ENCODE results near the gene BUD31.
"Not testable (repeated sequence)": the region's sequence is repeated elsewhere in the genome, so short reads cannot be mapped to it uniquely, and the experiment has no call there.

BUD31 gene

DNA sequence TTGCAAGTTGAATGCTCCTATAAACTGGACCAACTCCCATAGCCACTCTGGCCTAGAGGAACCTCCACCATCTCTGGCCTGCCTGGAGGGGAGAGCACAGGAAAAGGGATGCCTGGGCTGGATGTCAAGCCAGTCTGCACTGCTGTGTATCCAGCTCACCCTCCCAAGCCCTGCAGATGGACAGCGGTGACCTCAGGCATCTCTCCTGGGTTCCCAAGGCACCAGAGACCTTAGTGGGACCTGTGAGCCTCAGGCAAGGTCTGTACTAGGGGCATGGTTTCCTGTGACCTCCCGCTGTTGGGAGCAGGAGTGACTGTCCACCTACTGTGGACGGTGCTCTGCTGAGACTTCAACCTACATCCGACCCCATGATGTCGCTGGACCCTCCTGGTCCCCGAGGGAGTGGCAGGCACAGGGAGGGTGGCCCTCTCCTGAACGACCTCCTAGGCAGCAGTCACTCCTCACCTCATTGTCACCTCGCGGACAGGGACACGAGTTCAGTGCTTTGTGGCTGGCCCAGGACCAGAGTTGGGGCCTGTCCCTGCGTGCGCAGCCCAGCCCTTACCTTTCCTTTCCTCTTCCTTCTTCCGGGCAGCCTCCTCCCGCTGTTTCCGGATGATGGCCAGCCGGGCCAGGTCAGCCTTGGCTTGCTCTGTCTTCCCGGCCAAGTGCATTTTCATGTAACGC, 11.3 kb upstream of the BUD31 start:
- no peak overlapping the region for H3K4me3 ChIP-seq (ENCODE audit: low read depth, low read length)

DNA sequence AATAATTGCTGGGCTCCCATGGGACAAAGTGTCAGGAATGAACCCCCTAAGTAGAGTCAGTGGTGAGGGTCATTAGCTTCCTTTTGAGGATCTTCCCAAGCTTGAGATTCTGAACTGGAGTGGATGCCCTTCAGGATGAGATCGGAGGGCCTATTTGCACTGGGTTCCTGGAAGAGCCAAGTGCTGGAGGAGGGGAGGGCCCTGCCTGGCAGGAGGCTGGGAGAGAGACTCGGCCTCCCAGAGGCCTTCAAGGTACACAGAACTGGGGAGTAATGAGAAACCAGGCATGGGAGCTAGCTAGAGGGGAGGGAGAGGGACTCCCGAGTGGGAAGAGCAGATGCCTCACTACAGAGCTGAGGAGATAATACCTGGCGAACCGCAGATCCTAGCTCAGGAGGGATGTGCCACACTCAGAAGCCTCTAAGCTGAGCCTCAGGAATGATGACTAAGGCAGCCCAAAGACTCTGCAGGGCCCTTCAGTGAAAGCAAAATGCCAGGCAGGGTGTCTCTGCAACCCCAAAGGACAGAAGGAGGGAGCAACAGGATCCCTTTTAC, 9.8 kb upstream of the BUD31 start:
- no peak overlapping the region for H3K4me3 ChIP-seq (ENCODE audit: low read depth, low read length)

DNA sequence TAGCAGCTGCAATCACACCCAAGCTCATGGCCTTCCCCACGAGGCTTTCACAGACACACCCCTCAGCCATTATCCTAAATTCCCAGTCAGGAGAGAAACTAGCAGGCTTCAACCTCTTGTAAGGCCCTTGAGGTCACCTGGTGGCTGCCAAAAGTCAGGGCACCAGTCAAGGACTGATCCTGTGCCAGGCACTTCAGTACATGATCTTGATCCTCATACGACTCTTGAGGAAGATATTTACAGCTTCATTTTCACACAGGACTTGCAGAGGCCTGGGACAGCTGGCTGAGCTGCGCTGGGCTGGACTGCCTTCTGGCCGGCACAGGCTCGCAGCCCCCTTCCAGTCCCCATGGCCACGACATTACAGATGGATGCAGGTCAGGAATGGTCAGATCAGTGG, 9.2 kb upstream of the BUD31 start:
- H3K4me3 ChIP-seq (ENCODE audit: low read depth, low read length), result no peak overlapping the region

DNA sequence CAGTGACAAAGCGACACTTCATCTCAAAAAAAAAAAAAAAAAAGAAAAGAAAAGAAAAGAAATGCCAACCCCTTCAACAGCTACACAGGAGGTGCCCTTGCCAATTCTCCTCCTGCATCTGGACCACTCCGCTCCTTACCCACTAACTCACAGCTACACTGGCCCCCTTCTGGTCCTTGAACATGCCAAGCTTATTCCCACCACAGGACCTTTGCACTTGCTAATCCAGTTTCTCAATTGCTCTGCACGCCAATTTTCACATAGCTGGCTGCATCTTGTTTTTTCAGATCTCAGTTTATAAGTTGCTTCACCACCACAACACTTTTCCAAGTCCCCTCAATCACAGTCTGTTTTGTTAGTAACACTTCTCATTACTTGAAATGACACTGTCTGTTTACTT, 5.9 kb upstream of the BUD31 start:
- no peak overlapping the region for H3K4me3 ChIP-seq (ENCODE audit: low read depth, low read length)

DNA sequence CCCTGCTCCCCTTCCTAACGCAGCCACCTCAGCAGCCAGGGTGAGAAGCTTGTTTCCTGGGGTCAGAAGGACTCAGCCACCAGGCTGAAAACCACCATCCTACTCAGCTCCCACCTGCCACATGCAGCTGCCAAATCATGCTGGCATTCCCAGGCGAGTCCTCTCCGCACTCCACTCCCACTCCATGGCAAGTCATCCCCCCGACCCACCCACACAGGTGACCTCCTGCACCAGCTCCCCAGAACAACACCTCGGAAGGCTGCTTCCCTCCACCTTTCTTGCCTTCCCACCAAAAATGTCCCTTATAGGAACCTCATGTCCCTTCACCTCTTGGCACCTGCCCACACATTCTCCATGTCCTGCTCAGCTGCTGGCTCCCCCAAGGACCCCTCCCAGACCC, 5.0 kb upstream of the BUD31 start:
- H3K4me3 ChIP-seq (ENCODE audit: low read depth, low read length), result no peak overlapping the region

DNA sequence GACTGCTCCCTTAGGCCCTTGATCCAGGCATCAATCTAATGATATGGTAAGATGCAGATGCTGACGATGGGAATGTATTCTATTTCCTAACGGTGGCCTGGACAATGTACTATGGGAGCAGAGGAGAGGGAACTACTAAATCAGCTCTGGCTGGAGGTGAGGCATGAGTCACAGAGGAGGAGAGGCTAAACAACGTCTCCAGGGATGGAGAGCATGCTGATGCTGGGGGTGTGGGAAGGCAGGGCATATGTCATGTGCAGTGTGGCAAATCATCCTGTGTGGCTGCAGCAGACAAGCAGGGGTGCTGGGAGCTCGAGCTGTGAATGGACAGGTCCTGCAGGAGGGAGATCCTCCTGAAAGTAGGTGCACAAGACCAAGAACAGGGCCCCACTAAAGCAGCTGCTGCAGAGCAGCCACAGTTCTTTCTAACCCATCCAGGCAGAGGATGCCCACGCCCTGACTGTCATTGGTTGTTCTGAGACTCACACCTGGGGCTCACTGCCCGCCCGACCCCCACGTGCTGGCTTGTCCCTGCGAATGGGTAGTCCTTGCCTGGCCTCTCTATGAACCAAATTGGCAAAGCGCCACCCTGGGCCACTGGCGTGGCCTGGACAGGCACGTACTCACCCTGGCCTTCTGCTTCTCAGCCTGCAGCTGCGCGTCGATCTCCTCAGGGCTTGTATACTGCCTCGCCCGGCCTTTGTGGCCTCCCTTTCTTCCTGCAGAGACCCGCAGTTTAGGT, 4.4 kb upstream of the BUD31 start:
- no peak overlapping the region for H3K4me3 ChIP-seq (ENCODE audit: low read depth, low read length)

DNA sequence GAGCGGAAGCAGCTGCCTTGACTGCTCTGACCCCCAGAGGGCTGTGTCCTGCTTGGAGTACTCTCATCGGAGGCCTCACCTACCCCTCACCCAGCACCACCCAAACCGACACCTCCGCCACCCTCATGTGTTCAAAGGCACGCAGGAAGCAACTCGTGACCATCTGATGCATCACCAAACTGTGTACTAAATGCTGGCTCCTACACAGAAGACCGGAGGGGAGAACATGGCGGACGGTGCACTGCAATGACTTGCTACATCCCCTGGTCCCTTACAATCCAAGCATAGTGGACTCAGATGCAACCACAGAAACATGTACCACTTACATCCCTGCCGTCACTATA, 3.8 kb upstream of the BUD31 start:
- no peak overlapping the region for H3K4me3 ChIP-seq (ENCODE audit: low read depth, low read length)

DNA sequence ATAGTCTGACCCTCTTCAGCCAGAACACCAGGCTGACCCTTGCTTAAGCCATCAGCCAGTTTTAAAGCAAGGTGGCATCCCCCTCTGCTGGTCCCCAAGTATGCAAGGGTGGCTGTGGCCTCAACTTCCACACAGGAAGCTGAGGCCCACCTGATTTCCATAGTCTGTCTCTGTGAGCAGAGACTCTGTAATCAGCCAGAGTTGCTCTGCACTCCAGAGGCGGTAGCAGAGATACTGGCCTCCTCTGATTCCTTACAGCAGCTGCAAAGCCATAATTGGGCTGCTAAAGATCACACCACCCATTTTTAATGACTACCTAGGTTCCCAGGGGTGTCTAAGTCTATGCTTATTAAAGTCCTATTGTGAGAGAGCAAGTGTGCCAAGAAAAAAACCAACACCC, 2.2 kb upstream of the BUD31 start:
- no peak overlapping the region for H3K4me3 ChIP-seq (ENCODE audit: low read depth, low read length)

DNA sequence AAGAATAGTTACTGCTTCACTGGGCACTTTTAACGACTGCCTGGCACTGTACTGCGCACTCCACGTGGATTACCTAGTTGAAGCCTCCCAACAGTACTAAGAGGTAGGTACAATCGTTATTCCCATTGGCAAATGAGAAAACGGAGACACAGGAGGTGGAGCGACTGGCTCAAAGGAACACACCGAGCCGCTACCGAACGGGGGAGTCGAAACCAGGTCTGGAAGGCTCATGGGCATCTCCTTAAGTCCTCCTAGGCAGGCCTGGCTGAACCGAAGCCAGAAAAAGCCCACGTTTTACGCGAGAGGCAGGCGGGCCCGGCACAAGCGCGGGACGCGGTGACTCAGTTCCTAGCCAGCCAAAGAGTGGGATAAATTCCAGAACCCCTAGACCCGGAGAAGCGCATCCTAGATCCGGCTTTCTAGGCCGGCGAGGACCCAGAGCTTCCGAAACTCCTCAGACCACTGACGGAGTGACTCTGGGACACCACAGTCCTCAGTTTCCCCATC, 844 bp upstream of the BUD31 start:
- H3K4me3 ChIP-seq (ENCODE audit: low read depth, low read length), result peak overlapping the region; percentile 85

DNA sequence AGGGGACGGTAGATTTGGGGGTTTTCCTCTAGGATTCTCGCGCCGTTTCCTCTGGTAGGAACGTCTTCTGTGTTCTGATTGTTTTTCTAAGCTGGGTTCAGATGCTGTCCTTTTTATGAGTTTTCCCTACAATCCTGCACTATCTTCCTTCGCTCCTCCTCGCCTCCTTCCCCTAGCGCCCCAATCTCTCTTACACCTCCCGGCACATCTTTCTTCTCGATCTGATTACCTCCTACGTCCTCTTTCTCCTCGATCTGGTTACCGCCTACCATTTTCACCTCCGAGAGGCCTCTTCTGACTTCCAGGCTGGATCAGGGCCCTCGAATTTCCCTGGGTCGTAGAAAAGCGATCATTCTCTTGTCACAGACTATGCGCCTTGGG, 413 bp downstream of the BUD31 start:
- peak overlapping the region; percentile 85 for H3K4me3 ChIP-seq (ENCODE audit: low read depth, low read length)

DNA sequence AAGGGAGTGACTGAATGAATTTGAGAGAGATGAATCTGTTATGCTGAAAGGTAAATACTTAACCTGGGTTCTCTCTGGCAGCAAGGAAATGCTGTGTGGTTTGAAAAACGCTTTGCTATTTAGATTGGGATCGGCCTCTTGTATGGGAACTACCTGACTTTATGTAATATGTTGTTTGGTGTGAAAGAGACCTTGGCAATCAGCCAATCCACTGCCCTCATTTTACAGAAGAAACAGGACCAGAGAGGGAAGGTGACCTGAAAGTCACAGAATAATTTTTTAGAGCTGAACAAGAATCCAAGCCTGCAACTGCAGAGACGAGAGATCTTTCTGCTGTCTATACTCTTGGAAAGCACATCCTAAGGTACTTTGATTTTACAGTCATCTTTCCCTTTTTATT, 1.0 kb downstream of the BUD31 start:
- H3K4me3 ChIP-seq (ENCODE audit: low read depth, low read length), result peak overlapping the region; percentile 85

DNA sequence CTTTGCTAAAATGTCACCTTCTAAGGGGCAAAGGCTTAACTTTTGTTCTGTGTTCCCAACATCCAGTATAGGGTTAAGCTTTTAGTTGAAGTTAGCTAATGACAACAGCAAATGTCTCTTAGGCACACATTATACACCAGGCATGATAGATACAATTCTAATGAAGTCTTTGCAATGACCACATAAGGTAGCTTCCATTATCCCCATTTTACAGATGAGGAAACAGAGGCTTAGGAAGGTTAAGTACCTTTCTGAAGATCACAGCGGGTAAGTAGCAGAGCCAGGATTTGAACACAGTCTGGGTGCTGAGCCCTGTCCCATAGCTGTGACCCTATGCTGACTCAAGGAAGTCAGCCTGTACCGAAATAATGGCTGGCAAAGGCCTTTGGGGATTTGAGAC, 1.9 kb downstream of the BUD31 start:
- H3K4me3 ChIP-seq (ENCODE audit: low read depth, low read length), result no peak overlapping the region

DNA sequence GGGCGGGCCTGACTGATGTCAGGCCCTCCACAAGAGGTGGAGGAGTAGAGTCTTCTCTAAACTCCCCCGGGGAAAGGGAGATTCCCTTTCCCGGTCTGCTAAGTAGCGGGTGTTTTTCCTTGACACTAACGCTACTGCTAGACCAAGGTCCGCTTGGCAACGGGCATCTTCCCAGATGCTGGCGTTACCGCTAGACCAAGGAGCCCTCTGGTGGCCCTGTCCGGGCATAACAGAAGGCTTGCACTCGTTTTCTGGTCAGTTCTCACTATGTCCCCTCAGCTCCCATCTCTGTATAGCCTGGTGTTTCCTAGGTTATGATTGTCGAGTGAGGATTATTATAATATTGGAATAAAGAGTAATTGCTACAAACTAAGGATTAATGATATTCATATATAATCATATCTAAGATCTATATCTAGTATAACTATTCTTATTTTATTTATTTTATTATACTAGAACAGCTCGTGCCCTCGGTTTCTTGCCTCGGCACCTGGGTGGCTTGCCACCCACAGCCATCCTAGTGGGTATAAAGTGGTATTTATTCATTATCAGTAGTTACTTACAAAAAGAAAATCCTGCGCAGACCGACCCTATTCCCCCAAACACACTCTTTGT, 6.9 kb downstream of the BUD31 start:
- H3K4me3 ChIP-seq (ENCODE audit: low read depth, low read length), result not testable (repeated sequence)

DNA sequence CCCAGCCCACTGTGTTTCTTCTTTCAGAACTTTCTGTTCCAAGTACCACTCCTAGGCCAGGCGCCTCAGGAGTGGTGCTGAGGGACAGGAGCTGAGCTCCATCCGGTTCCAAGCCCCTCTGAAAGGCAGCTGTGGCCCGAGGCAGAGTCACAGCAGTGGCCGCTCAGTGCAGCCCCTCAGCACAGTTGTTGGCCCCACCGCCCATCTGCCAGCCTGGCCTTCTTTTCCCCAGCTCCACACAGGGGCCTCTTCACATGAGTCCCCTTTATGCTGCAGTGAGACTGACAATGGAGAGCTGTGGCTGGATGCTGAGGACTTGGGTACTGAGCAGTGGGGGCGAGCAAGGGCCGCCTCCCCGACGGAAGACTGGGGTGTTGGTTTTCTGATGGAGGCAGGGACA, 9.5 kb downstream of the BUD31 start:
- no peak overlapping the region for H3K4me3 ChIP-seq (ENCODE audit: low read depth, low read length)

DNA sequence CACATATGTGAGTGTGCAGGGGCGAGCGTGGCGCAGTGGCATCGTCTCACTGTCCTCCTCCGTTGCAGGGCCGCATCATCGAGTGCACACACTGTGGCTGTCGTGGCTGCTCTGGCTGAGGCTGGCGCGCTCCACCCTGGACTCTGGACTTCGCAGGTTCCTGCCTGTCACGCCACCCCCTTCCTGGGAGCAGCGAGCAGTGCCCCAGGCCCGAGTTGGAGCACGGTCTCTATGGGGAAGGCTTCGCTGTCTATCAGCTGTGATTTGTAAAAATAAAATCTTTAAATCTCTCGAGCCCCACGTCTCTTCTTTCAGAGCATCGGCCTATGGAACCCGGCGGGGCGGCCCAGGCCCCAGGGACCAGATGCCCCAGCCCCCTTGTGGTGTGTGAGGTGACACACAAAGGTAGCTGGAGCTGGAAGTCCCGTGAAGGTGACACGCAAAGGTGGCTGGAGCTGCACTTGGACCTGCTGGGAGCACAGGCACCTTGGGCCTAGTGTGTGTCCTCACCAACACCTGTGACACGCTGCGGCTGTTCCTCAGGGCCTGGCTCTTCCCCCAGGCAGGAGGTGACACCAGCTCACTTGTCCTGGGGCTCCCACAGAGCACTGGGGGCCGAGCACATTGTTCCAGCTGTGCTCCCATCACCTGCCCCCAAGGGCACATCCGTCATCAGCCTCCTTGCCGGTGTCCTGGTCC, 10.7 kb downstream of the BUD31 start:
- H3K4me3 ChIP-seq (ENCODE audit: low read depth, low read length), result no peak overlapping the region

DNA sequence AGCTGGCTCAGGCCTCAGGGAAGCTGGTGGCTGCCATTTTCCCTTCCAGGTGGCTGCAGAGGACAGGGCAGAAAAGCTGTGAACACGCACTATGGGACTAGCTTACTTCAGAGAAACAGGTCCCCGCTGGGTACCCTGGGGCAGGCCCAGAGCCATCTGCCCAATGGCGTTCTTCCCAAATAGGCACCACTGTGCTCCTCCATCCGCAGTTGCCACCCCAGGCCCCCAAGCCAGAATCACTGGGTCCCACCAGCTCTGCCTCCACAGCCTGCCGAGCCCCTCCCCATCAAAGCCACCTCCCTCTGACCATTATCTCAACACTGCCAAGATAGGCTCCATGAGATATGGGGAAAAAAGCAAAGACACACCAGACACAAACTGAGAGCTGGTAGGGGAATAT, 11.4 kb downstream of the BUD31 start:
- H3K4me3 ChIP-seq (ENCODE audit: low read depth, low read length), result no peak overlapping the region

DNA sequence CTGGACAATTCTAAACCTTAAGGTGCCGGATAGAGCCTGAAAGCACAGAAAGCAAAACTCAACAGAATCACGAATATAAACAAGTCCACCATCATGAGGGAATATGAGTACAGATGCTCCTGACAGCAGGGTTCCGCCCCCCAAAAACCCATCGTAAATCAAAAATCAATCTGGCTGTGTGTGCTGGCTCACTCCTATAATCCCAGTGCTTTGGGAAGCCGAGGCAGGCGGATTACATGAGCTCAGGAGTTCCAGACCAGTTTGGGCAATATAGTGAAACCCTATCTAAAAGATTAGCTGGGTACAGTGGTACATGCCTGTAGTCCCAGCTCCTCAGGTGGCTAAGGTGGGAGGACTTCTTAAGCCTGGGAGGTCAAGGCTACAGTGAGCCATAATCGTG, 12.2 kb downstream of the BUD31 start:
- H3K4me3 ChIP-seq (ENCODE audit: low read depth, low read length), result no peak overlapping the region

DNA sequence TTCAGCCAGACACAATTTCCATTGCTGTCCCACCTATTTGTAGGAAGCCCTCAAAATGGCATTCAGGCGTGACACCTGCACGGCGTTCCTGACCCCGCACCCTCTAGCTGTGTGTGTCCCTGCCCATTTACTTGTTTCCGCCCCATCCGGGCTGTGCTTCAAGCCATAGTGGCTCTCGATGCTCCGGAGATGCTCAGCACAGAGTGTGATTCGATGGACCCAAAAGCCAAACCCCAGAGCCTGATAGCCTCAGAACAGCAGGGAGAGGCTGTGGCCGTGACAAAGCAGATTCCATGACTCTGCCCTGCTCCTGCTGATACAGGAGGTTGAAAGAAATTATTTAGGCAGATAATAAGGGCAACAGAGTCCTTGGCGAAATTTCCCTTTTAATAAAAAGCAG, 13.4 kb downstream of the BUD31 start:
- no peak overlapping the region for H3K4me3 ChIP-seq (ENCODE audit: low read depth, low read length)

DNA sequence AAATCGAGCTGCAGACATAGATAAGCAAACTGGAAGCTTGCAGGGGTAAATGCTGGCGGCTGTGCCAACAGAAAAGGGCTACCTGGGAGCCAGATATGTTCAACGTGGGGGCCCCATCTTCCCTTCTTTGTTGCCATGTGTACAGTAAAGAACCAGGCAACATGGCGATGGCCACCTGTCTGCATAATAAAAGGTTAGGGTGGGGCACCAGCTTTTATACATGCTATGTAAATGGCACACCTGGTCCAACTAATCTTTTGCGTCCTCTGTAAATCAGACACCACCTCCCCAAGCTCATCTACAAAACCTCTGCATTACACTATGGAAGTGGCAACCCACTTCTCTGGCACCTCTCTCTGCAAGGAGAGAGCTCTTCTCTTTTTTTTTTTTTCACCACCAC, 13.9 kb downstream of the BUD31 start:
- no peak overlapping the region for H3K4me3 ChIP-seq (ENCODE audit: low read depth, low read length)

DNA sequence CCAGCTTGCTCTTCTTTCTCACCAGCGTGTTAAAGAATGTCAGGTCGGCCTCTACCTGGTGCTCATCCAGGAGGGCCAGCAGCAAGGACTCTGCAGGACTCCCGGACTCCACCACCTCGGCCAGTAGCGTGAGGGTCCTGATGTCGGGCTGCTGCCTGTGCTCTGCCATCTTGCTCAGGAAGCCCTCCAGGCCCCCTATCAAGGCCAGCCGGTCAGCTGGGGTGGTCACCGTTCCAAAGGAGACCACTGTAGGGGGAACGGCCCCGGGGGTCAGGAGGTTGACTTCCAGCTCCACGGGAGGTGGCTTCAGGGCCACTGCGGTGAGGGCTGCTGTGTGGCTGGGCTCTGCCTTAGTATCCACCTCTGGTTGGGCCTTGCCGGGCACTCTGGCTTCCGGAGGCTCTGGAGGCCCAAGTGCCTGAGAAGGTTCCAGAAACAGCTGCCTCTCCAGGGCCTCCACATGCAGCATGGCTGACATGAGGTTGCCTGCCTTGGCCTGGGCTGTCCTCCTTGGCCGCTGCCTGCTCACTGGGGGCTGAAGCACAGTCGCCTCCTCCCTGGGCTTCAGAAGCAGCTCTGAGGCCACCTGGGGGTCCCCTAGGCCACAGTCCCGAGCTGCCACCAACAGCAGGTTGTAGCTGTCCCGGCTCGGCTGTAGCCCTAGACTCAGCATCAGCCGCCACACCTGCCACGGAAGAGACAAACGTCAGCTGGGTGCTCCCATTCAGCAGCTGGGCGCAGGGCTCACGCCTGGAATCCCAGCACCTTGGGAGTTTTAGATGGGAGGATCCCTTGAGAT, 16.4 kb downstream of the BUD31 start:
- no peak overlapping the region for H3K4me3 ChIP-seq (ENCODE audit: low read depth, low read length)

Data from iPS-11a (cell line).